ENCODE results near the gene TNRC6B. TPM values are rescaled to one million over a fixed set of nuclear protein-coding genes. Genes with fewer than 3 reads are reported as not detected.

Gene TNRC6B
- total RNA-seq, 1 experiment from 2014 or later, result 50.4 TPM

- ATAC-seq, result no peak
- TF ChIP-seq CREM (CRISPR knock-in tag; IDR thresholded peaks at IDR 0.05), result no peak
- TF ChIP-seq, protein P1, sequence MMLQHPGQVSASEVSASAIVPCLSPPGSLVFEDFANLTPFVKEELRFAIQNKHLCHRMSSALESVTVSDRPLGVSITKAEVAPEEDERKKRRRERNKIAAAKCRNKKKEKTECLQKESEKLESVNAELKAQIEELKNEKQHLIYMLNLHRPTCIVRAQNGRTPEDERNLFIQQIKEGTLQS (CRISPR knock-in tag; conservative IDR thresholded peaks at IDR 0.05), result no peak
- TF ChIP-seq PRRX2 (CRISPR knock-in tag; IDR thresholded peaks at IDR 0.05), result no peak
- no peak for TF ChIP-seq TEAD4 (CRISPR knock-in tag; IDR thresholded peaks at IDR 0.05)
- Mint-ChIP-seq H3K4me3 (no peak overlapping the region), H3K36me3 (peaks cover 59% of the 10 kb centered on the region), H3K27me3 (ENCODE audit: low read depth) (no peaks in the 10 kb centered on the region), H3K27ac (no peak overlapping the region), H3K9me3 (no peaks in the 10 kb centered on the region), H3K4me1 (no peaks in the 10 kb centered on the region)
- POLR2A ChIA-PET, result no interaction called here
- CTCF ChIA-PET, result no interaction called here
- no peak for DNase-seq (ENCODE audit: low spot score)
Measured at GRCh38 chr22:40270031-40270430, 92.3 kb downstream of the TNRC6B start.

DNA sequence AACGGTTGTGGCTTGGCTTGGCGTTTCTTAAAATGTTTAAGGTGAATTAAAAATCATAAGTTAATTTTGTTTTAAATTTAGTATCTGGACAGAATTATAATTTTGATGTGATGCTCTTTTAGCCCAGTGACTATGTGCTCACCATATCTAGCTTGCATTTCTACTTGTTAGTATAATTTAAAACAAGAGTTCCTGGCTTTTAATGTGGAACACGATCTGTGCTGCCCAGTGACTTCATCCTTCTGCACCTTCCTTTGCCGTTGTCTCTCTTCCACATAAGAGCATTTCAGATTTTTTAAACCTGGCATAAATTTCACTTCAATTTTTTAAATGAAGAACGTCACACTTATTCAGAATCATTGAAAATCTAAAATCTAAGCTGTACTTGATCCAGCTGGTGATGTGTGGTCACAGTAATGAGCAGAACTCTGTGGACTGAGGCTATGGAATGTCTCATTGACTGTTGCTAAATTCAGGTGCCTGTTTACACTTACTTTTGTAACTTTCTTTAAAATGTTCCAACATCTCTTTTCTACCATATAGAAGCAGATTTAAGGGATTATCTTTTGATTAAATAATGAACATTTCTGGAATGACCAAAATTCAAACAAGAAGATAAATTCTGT lies 93.1 kb downstream of the TNRC6B start:
- H3K4me3 Mint-ChIP-seq, result no peak overlapping the region
- H3K27me3 Mint-ChIP-seq (ENCODE audit: low read depth), result no peaks in the 10 kb centered on the region
- no peaks in the 10 kb centered on the region for H3K9me3 Mint-ChIP-seq
- H3K27ac Mint-ChIP-seq, result no peak overlapping the region; the same call in 1 of the 2 replicates
- H3K4me1 Mint-ChIP-seq, result no peaks in the 10 kb centered on the region
- ATAC-seq (no peak), DNase-seq (ENCODE audit: low spot score) (no peak)
- ChIA-PET POLR2A (no interaction called here), CTCF (no interaction called here)
- no peak for TF ChIP-seq ESRRA (CRISPR knock-in tag; IDR thresholded peaks at IDR 0.05; ENCODE audit: borderline replicate concordance)
- TF ChIP-seq ZNF512 (CRISPR knock-in tag; IDR thresholded peaks at IDR 0.05; ENCODE audit: borderline replicate concordance), result no peak
- no peak for TF ChIP-seq NR1H2 (CRISPR knock-in tag; IDR thresholded peaks at IDR 0.05)
- TF ChIP-seq, protein P2, sequence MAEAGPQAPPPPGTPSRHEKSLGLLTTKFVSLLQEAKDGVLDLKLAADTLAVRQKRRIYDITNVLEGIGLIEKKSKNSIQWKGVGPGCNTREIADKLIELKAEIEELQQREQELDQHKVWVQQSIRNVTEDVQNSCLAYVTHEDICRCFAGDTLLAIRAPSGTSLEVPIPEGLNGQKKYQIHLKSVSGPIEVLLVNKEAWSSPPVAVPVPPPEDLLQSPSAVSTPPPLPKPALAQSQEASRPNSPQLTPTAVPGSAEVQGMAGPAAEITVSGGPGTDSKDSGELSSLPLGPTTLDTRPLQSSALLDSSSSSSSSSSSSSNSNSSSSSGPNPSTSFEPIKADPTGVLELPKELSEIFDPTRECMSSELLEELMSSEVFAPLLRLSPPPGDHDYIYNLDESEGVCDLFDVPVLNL (CRISPR knock-in tag; IDR thresholded peaks at IDR 0.05; ENCODE audit: borderline replicate concordance, low read depth), result no peak
- no peak for TF ChIP-seq SP1 (CRISPR knock-in tag; conservative IDR thresholded peaks at IDR 0.05)
- TF ChIP-seq GABPB1 (CRISPR knock-in tag; IDR thresholded peaks at IDR 0.05), result no peak
- TF ChIP-seq GRHL2 (CRISPR knock-in tag; IDR thresholded peaks at IDR 0.05; ENCODE audit: insufficient replicate concordance, severe bottlenecking), result no peak
- no peak for TF ChIP-seq ETV6 (CRISPR knock-in tag; IDR thresholded peaks at IDR 0.05)
- TF ChIP-seq, protein P3, sequence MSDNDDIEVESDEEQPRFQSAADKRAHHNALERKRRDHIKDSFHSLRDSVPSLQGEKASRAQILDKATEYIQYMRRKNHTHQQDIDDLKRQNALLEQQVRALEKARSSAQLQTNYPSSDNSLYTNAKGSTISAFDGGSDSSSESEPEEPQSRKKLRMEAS (CRISPR knock-in tag; IDR thresholded peaks at IDR 0.05), result no peak
- TF ChIP-seq IRF2 (CRISPR knock-in tag; IDR thresholded peaks at IDR 0.05; ENCODE audit: borderline replicate concordance, low read depth), result no peak
- no peak for TF ChIP-seq USF2 (CRISPR knock-in tag; IDR thresholded peaks at IDR 0.05)
- TF ChIP-seq RELA (CRISPR knock-in tag; IDR thresholded peaks at IDR 0.05; ENCODE audit: borderline replicate concordance), result no peak
- peaks cover 50% of the 10 kb centered on the region for H3K36me3 Mint-ChIP-seq

DNA sequence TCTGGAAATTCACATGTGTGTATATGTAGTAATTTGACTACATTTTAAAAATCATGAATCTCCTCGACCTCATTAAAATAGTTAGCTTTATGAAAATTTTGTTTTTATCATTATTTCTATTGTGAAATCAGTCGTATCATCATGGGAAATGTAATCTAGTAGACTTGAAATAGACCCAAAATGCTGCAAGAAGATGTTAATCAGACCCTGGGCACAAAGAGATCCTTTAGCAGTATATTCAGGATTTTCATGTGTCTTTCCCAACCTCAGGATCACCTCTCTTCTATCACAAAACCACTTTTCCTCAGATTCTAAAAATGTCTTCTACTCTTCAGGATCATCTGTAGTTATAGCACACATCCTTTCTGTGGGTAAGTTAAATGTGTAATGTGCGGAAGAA lies 93.7 kb downstream of the TNRC6B start:
- CTCF ChIA-PET, result no interaction called here
- peaks cover 48% of the 10 kb centered on the region for H3K36me3 Mint-ChIP-seq
- no peak overlapping the region for H3K4me3 Mint-ChIP-seq
- H3K27me3 Mint-ChIP-seq (ENCODE audit: low read depth), result no peaks in the 10 kb centered on the region
- H3K27ac Mint-ChIP-seq, result no peak overlapping the region
- H3K9me3 Mint-ChIP-seq, result no peaks in the 10 kb centered on the region
- DNase-seq (ENCODE audit: low spot score) (no peak), ATAC-seq (no peak)
- POLR2A ChIA-PET, result no interaction called here
- no peaks in the 10 kb centered on the region for H3K4me1 Mint-ChIP-seq
- no peak for TF ChIP-seq GRHL2 (CRISPR knock-in tag; IDR thresholded peaks at IDR 0.05; ENCODE audit: insufficient replicate concordance, severe bottlenecking)
- TF ChIP-seq IRF2 (CRISPR knock-in tag; IDR thresholded peaks at IDR 0.05; ENCODE audit: borderline replicate concordance, low read depth), result no peak
- TF ChIP-seq, protein P4, sequence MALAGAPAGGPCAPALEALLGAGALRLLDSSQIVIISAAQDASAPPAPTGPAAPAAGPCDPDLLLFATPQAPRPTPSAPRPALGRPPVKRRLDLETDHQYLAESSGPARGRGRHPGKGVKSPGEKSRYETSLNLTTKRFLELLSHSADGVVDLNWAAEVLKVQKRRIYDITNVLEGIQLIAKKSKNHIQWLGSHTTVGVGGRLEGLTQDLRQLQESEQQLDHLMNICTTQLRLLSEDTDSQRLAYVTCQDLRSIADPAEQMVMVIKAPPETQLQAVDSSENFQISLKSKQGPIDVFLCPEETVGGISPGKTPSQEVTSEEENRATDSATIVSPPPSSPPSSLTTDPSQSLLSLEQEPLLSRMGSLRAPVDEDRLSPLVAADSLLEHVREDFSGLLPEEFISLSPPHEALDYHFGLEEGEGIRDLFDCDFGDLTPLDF (CRISPR knock-in tag; IDR thresholded peaks at IDR 0.05), result no peak
- TF ChIP-seq, protein P5, sequence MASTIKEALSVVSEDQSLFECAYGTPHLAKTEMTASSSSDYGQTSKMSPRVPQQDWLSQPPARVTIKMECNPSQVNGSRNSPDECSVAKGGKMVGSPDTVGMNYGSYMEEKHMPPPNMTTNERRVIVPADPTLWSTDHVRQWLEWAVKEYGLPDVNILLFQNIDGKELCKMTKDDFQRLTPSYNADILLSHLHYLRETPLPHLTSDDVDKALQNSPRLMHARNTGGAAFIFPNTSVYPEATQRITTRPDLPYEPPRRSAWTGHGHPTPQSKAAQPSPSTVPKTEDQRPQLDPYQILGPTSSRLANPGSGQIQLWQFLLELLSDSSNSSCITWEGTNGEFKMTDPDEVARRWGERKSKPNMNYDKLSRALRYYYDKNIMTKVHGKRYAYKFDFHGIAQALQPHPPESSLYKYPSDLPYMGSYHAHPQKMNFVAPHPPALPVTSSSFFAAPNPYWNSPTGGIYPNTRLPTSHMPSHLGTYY (CRISPR knock-in tag; IDR thresholded peaks at IDR 0.05), result no peak
- no peak for TF ChIP-seq ZNF512 (CRISPR knock-in tag; IDR thresholded peaks at IDR 0.05; ENCODE audit: borderline replicate concordance)
- no peak for TF ChIP-seq PRRX2 (CRISPR knock-in tag; IDR thresholded peaks at IDR 0.05)
- TF ChIP-seq ZNF416 (CRISPR knock-in tag; IDR thresholded peaks at IDR 0.05), result no peak
- TF ChIP-seq TP53 (CRISPR knock-in tag; IDR thresholded peaks at IDR 0.05), result no peak
- TF ChIP-seq, protein P6, sequence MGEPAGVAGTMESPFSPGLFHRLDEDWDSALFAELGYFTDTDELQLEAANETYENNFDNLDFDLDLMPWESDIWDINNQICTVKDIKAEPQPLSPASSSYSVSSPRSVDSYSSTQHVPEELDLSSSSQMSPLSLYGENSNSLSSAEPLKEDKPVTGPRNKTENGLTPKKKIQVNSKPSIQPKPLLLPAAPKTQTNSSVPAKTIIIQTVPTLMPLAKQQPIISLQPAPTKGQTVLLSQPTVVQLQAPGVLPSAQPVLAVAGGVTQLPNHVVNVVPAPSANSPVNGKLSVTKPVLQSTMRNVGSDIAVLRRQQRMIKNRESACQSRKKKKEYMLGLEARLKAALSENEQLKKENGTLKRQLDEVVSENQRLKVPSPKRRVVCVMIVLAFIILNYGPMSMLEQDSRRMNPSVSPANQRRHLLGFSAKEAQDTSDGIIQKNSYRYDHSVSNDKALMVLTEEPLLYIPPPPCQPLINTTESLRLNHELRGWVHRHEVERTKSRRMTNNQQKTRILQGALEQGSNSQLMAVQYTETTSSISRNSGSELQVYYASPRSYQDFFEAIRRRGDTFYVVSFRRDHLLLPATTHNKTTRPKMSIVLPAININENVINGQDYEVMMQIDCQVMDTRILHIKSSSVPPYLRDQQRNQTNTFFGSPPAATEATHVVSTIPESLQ (CRISPR knock-in tag; IDR thresholded peaks at IDR 0.05), result no peak
